Adipose tissue (tissue), 3 donors: Measurements from ENCODE around the gene GPR61. TPM values are rescaled to one million over a fixed set of nuclear protein-coding genes. Genes with fewer than 3 reads are reported as not detected.

Experiments used
- H3K27ac ChIP-seq: one replicate; pipeline ENCODE4 v1.5.1; 2013; ENCODE audit warnings: low read depth, low read length
- WGBS, 3 donors: extraction: QIAGEN DNeasy Blood & Tissue Kit; methylation state at CpG; one replicate each; pipeline ENCODE4 v1.1.7; 2013; 5-methylcytosine and 5-hydroxymethylcytosine counted together
- polyA plus RNA-seq, 3 donors: library from polyadenylated mRNA; stranded (reverse); fragments of 200-250 nt; gene quantifications; one replicate each; pipeline ENCODE4 v1.2.3, GENCODE V29; 2013
- donor health status: healthy with polysubstance abuse.
- donor health status: Bipolar disorder and iron deficiency.
- donor health status: healthy.

Gene GPR61
- not detected for polyA plus RNA-seq

GRCh38 chr1:109539676-109540075 lies at the start of gene GPR61:
GPR61 (plus strand) TSS chr1:109539872; CDS start chr1:109543023, 3,151 bp downstream.
- WGBS, 3 donors: 52 to 64% (median 61%) methylated on average over 7 of the region's 7 CpGs
- no peak within 1 kb of the TSS for H3K27ac ChIP-seq

- no peak overlapping the region for H3K27ac ChIP-seq
- 83 to 91% (median 88%) methylated on average over 11 of the region's 11 CpGs for whole genome bisulfite sequencing, 3 donors
Measured at GRCh38 chr1:109490029-109490933, 49.4 kb upstream of the GPR61 start.

- H3K27ac ChIP-seq: no peak overlapping the region
- WGBS, 3 donors: 65 to 92% (median 87%) methylated on average over 11 of the region's 11 CpGs
Measured at GRCh38 chr1:109490934-109491302, 48.8 kb upstream of the GPR61 start.

- WGBS, 3 donors: 92 to 97% (median 94%) methylated on average over 8 of the region's 8 CpGs
- H3K27ac ChIP-seq: no peak overlapping the region
Measured at GRCh38 chr1:109491372-109491771, 48.3 kb upstream of the GPR61 start.

- no peak overlapping the region for H3K27ac ChIP-seq
- WGBS, 3 donors: 54 to 76% (median 69%) methylated on average over 4 of the region's 4 CpGs
Measured at GRCh38 chr1:109492779-109493178, 46.9 kb upstream of the GPR61 start.

- no peak overlapping the region for H3K27ac ChIP-seq
- 67 to 71% (median 70%) methylated on average over 4 of the region's 4 CpGs for WGBS, 3 donors
Measured at GRCh38 chr1:109493227-109493626, 46.4 kb upstream of the GPR61 start.

- 0% methylated on average over 43 to 44 of the region's 44 CpGs for WGBS, 3 donors
- H3K27ac ChIP-seq: peak within 1 kb of the TSS; percentile 10
Measured at GRCh38 chr1:109493805-109494539, 45.7 kb upstream of the GPR61 start, which contains the start of gene CYB561D1. CYB561D1 (plus strand) TSS chr1:109494094; CDS start chr1:109494140, 46 bp downstream.

- WGBS, 3 donors: 89 to 95% (median 92%) methylated on average over 7 of the region's 7 CpGs
- no peak overlapping the region for H3K27ac ChIP-seq
Measured at GRCh38 chr1:109495738-109496137, 43.9 kb upstream of the GPR61 start.

- 60 to 80% (median 78%) methylated on average over 9 of the region's 9 CpGs for WGBS, 3 donors
- H3K27ac ChIP-seq: no peak overlapping the region
Measured at GRCh38 chr1:109497449-109498160, 42.1 kb upstream of the GPR61 start.

GRCh38 chr1:109498161-109498801 lies 41.4 kb upstream of the GPR61 start:
- no peak overlapping the region for H3K27ac ChIP-seq
- 77 to 82% (median 79%) methylated on average over 12 of the region's 12 CpGs for WGBS, 3 donors

GRCh38 chr1:109499081-109499480 lies 40.6 kb upstream of the GPR61 start:
- 81 to 87% (median 83%) methylated on average over 7 of the region's 7 CpGs for WGBS, 3 donors
- no peak overlapping the region for H3K27ac ChIP-seq

GRCh38 chr1:109499661-109500536 lies 39.8 kb upstream of the GPR61 start:
- 63 to 76% (median 73%) methylated on average over 4 of the region's 4 CpGs for WGBS, 3 donors
- H3K27ac ChIP-seq: no peak overlapping the region

GRCh38 chr1:109500941-109501381 lies 38.7 kb upstream of the GPR61 start:
- 44 to 53% (median 53%) methylated on average over 5 of the region's 5 CpGs for WGBS, 3 donors
- no peak overlapping the region for H3K27ac ChIP-seq

- no peak overlapping the region for H3K27ac ChIP-seq
- 70 to 77% (median 71%) methylated on average over 5 of the region's 5 CpGs for WGBS, 3 donors
Measured at GRCh38 chr1:109501644-109502363, 37.9 kb upstream of the GPR61 start.

GRCh38 chr1:109502364-109502851 lies 37.3 kb upstream of the GPR61 start:
- H3K27ac ChIP-seq: no peak overlapping the region
- 55 to 70% (median 65%) methylated on average over 3 of the region's 3 CpGs for WGBS, 3 donors

GRCh38 chr1:109503935-109504334 lies 35.7 kb upstream of the GPR61 start:
- 63 to 78% (median 67%) methylated on average over 5 of the region's 5 CpGs for WGBS, 3 donors
- no peak overlapping the region for H3K27ac ChIP-seq

GRCh38 chr1:109504974-109505373 lies 34.7 kb upstream of the GPR61 start:
- WGBS, 3 donors: 66 to 90% (median 79%) methylated on average over 1 of the region's 1 CpG

More at GRCh38 chr1:109504974-109505373, 34.7 kb upstream of the GPR61 start:
- H3K27ac ChIP-seq: no peak overlapping the region
